NB4 (cell line): Measurements from ENCODE around the gene ASXL2.

Source experiments
- DNase-seq: peaks from one replicate; pipeline ENCODE4 v3.0.0; 2010; ENCODE audit warnings: low read depth
- H3K4me3 ChIP-seq: one replicate; pipeline ENCODE4 v1.5.1; 2011; ENCODE audit warnings: mild to moderate bottlenecking, low read depth, low read length, moderate library complexity
- MYC ChIP-seq: IDR thresholded peaks from 2 replicates; pipeline ENCODE4 v1.6.1; 2011; ENCODE audit warnings: low read depth, low read length
- POLR2A ChIP-seq: IDR thresholded peaks from 2 replicates; pipeline ENCODE4 v1.6.1; 2011; ENCODE audit warnings: mild to moderate bottlenecking; ENCODE audit not compliant: insufficient read length; ENCODE audit errors: extremely low read depth
- TF ChIP-seq, protein P1 (sequence below): IDR thresholded peaks from one replicate; pipeline ENCODE4 v1.5.1; 2012; ENCODE audit warnings: low read depth, low read length
- TF ChIP-seq, protein P2 (sequence below): IDR thresholded peaks from 2 replicates; pipeline ENCODE4 v1.6.1; 2011; ENCODE audit warnings: low read depth, low read length

Gene ASXL2

DNA sequence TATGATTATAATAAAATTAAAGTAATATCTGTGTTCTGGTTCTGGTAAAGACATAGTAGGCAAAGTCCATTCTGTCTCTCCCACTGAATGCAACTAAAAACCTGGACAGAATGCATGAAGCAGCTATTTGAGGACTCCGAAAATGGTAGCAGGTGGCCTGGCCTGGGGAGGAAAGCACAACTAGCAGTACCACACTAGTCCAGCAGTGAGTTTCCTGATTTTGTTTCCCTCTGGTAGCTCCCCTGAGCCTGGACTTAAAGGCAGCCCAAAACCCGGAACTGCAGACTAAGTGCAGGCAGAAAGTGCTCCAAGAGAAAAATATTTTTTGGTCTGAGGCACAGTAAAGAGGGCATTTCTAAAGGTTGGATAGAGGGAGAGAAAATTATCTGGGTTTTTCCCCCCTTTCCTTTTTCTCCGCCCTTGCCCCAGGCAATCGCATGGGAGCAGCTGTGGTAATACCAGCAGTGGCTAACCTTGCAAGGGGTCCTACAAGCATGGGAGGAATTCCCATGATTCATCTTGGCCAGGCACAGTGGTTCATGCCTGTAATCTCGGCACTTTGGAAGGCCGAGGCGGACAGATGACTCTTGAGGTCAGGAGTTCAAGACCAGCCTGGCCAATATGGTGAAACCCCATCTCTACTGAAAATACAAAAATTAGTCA is 32.3 kb downstream of the ASXL2 start:
- DNase-seq: no peak
- no peak overlapping the region for H3K4me3 ChIP-seq
- no peak for TF ChIP-seq POLR2A
- TF ChIP-seq, protein P1, sequence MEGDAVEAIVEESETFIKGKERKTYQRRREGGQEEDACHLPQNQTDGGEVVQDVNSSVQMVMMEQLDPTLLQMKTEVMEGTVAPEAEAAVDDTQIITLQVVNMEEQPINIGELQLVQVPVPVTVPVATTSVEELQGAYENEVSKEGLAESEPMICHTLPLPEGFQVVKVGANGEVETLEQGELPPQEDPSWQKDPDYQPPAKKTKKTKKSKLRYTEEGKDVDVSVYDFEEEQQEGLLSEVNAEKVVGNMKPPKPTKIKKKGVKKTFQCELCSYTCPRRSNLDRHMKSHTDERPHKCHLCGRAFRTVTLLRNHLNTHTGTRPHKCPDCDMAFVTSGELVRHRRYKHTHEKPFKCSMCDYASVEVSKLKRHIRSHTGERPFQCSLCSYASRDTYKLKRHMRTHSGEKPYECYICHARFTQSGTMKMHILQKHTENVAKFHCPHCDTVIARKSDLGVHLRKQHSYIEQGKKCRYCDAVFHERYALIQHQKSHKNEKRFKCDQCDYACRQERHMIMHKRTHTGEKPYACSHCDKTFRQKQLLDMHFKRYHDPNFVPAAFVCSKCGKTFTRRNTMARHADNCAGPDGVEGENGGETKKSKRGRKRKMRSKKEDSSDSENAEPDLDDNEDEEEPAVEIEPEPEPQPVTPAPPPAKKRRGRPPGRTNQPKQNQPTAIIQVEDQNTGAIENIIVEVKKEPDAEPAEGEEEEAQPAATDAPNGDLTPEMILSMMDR: no peak

GRCh38 chr2:25844089-25844488 is 34.2 kb downstream of the ASXL2 start:
- TF ChIP-seq, protein P2, sequence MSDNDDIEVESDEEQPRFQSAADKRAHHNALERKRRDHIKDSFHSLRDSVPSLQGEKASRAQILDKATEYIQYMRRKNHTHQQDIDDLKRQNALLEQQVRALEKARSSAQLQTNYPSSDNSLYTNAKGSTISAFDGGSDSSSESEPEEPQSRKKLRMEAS: no peak
- TF ChIP-seq MYC (no peak), POLR2A (no peak)
- TF ChIP-seq, protein P1: no peak
- H3K4me3 ChIP-seq: no peak overlapping the region
- DNase-seq: no peak

- no peak for DNase-seq
- TF ChIP-seq, protein P2: no peak
- TF ChIP-seq MYC (no peak), POLR2A (no peak)
- TF ChIP-seq, protein P1: no peak
- H3K4me3 ChIP-seq: no peak overlapping the region
Measured at GRCh38 chr2:25842155-25842554, 36.1 kb downstream of the ASXL2 start.

DNA sequence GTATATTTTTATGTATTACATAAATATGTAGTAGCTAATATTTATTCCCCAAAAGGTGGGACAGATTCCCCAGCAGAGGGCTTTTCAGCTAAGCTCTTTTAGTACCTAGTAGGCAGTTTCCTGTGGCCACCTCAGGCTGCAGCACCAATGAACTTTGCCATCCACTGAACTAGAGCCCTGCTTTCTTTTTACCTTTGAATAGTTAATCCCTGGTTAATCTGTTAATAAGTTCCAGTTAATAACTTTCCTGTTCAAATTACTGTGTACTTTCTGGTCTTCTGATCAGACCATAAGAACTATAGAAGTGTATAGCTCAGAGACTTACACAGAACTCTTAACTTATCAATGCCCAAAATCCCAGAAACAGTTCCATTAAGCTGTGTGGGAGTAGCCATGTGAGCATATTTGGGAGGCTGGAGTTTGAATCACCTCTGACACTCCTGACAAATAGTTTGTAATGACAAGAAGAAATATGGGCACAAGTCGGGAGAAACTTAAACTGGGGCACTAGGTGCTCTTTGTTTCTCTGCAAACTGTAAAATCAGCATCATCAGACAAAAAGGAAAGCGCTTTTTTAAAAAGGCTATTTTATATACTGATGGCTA is 40.0 kb downstream of the ASXL2 start:
- H3K4me3 ChIP-seq: no peak overlapping the region
- DNase-seq: no peak
- TF ChIP-seq, protein P2: no peak
- TF ChIP-seq MYC (no peak), POLR2A (no peak)
- TF ChIP-seq, protein P1: no peak

DNA sequence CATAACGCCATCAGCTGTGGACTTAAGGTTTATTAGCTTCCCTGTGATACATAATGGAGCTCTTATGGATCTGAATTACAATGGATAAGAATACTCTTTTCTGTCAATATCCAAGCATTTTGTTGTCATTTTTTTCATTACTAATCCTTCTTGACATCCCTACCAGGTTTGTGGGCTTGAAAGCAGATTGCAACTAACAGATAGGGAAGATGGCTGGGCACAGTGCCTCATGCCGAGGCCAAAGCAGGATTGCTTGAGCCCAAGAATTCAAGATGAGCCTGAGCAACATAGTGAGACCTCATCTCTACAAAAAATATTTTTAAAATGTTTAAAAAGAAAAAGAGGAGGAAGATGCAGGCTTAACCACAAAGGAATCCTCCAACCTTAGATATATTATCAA is 42.4 kb downstream of the ASXL2 start:
- TF ChIP-seq, protein P1: no peak
- TF ChIP-seq POLR2A (no peak), MYC (no peak)
- TF ChIP-seq, protein P2: no peak
- DNase-seq: no peak

DNA sequence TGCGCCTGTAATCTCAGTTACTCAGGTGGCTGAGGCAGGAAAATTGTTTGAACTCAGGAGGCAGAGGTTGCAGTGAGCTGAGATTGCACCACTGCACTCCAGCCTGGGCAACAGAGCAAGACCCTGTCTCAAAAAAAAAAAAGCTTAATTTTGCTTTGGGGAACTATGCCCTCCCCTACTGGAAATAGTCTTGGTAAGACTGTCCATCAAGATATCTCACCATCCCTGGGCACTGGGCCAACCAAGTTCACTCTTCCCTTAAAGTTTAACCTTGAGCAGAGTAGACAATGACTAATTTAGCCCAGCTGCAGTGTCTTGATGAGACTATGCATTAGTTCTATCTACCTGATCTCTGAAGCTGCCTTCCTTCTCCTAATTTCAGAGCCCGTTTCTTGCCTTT is 44.7 kb downstream of the ASXL2 start:
- TF ChIP-seq MYC (no peak), POLR2A (no peak)
- TF ChIP-seq, protein P1: no peak
- TF ChIP-seq, protein P2: no peak
- no peak overlapping the region for H3K4me3 ChIP-seq
- DNase-seq: no peak

More for the DNA sequence above, 42.4 kb downstream of the ASXL2 start:
- H3K4me3 ChIP-seq: no peak overlapping the region
